Measurements from ENCODE around the gene CHTOP.

Gene CHTOP

DNA sequence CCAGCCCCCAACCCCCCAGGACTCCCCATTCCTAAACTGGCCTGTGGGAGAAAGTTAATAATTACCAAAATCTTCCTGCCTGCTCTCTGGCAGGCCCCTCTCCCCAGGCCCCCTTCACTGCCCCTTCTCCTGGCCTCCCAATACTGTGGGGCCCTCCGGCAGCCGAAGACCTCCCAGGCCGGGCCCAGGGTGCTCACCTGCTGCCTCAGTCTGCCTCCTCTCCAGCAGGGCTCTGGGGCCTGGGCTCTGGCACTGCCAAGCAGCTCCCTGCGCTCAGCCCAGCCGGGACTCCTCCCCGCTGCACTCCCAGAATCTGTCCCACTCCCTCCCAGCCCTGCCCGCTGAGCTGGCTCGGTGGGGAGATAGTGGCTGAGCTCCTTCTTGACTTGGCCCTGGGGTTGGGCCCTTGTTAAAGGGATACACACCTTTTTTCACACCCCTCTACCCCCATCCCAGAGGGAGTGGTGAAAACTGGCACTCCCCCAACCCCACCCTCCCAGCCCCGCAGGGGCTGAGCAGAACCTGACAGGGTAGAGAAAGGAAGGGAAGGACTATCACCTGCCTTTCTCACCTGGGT is 21.0 kb upstream of the CHTOP start, which contains the start of gene S100A16:
TSS of gene S100A16 (minus strand) at position 383 of the 577 bp plus-strand sequence. CDS start 4,986 bp downstream, outside the sequence.
- no peak for DNase-seq (ENCODE audit: low read depth)

DNA sequence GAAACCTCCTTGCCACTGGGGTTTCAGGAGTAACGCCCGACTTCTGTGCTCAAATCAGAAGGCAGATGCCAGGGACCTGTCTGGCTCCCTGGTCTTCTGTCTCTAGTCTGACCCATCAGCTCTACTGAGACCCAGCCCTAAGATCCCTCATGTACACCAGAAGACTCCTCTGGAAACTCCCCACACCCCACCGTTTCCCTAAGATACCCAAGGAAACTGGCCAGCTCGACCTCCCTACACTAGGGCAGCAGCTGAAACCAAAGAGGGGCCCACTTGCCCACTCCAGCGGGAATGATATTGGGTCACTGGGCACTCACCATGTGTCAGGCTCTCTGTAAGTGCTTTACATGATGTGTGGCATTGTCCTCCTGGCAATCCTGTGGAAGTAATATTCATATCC is 20.5 kb upstream of the CHTOP start:
- DNase-seq (ENCODE audit: low read depth) = no peak

DNA sequence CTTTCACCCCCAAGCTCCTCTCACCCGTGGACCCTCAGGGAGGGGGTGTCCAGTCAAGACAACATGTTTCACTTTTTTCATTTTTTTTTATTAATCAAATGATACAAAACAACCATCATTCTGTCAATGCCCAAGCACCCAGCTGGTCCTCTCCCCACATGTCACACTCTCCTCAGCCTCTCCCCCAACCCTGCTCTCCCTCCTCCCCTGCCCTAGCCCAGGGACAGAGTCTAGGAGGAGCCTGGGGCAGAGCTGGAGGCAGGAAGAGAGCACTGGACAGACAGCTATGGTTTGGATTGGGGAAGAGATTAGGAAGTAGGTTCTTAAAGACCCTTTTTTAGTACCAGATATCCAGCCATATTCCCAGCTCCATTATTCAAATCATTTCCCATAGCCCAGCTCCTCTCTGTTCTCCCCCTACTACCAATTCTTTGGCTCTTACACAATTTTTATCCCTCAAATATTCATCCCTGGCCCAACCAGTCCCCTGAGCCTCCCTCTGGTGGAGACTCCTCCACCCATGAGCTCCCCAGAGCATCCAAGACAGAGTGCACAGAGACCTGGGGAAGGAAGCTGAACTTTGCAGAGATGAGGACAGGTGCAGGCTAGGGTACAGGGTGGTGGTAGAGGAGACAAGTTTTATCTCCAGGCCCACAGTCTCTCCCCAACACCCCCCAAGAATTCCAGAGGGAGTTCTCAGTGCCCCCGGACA is 19.5 kb upstream of the CHTOP start:
- no peak for DNase-seq (ENCODE audit: low read depth)

DNA sequence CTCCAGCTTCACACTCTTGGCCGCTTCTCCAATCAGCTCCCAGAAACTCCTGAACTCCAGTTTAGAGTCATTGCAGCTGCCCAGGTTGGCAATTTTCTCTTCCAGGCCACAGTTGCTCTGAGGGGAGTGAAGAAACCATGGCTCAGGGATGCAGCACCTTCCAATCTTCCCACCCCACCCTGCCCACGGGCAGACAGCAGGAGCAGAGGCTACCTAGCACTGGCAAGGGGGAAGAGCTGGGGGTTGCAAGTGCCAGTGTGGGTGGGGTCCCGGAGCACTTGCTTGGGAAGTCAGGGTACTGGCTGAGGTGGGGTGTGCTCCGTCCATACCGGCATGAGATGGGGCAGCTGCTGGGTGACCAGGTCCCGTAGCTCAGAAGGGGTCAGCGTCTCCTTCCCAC is 19.0 kb upstream of the CHTOP start:
- no peak for DNase-seq (ENCODE audit: low read depth)

DNA sequence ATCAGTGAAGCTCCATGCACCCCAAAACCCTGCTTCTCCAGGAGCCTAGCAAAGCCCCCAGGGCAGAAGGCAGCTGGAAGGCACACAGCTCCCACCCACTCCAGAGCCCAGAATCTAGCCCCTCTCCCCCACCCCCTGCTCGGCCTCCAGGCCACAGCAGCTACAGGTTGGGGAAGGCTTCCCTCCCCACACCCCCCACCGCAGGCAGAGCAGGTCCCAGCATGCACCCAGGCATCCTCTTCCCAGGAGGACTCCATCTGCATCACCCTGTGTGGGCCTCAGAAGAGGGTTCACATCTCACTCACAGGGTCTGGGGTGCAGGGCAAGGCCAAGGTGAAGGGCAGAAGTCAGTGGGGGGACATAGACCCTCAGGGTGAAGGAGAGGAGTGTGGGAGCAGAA is 18.5 kb upstream of the CHTOP start:
- no peak for DNase-seq (ENCODE audit: low read depth)

DNA sequence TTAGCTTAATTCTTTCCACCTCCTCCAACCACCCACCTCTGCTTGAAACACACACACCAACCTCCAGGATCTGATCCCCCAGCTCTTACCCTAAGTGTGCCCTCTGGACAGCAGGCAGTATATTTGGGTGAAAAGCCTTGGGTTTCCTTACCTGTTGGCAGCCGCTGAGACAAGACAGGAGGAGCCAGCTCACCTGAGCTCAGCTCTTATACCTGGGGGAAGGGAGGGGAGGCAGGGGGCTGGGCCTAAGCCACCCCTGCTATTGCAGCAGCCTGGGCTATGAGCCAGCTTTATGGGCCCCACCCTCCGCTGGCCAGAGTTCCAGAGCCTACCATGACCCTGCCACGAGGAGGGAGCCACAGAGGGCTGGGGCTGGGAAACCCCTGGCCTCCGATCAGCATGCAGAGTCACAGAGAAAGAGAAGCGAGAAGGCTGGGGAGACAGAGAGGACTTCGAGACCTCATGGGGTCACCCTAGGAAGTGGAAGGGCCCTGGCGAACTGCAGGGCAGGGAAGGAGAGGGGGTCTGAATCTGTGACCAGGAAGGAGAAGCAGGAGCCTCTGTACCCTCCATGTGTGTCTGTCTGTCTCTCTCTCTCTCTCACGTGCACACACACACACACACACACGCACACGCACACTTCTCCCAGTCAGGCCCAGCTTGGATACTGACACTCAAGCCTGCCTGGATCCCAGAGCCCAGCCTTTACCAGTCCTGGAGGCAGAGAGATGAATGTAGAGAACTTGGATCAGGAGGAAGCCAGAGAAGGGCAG is 17.5 kb upstream of the CHTOP start, which contains the start of gene S100A14:
TSS of gene S100A14 (minus strand) at position 182 of the 773 bp plus-strand sequence. CDS start 467 bp downstream, outside the sequence.
- DNase-seq (ENCODE audit: low read depth) = no peak

DNA sequence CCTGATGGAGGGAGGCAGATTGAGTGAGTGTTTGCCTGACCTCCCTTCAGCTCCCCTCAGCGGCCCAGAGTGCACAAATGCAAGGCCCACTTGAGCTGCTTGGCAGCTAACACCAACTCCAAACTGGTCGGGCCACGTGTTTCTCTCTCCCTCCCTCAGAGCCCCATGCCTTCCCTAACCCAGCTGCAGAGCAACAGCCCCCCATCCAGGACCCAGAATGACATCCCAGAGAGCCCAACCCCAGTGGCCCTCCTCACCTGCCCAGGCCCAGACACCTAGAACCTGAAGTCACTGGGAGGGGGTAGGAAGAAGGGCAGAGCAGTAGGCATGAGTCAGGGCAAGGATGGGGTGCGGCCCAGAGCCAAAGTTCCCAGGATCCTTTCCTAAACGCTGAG is 17.0 kb upstream of the CHTOP start:
- DNase-seq (ENCODE audit: low read depth) = no peak

DNA sequence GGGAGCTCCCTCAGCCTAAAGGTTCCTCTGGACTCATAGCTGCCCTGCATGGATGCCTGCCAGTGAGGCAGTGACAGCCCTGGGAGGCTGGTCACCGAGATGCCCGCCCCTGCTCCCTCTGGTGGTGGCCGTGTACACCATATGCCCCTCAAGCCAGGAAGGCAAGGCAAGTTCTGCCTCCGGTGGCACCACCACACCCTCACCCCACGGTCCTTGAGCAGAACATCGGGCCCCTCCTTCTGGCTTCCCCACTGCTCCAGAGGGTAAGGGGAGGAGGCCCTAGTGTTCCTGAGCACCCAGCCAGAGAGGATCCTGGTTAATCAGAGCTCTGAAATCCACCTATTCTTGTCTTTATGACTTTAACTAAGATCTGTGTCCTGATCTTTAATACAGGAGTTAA is 16.2 kb upstream of the CHTOP start:
- peak; percentile 56 for DNase-seq (ENCODE audit: low read depth)

DNA sequence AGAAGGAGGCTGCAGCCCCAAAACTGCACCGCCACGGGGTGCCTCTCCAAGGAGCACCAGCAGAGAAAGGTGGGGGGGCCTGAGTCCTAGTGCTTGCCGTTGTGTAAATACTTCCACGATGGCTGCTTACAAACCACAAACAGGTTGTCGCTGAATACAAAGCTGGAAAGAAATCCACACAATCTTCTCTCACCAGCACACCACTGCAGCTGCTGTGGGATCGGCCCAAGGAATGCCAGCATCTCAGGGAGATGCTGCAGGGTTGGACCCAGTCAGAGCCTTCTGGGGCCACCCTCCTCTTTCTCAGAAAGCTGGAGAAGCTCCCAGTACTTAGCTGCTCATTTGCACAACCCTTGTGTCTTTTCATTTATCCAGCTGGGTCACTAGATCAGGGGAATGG is 14.7 kb upstream of the CHTOP start:
- no peak for DNase-seq (ENCODE audit: low read depth)

DNA sequence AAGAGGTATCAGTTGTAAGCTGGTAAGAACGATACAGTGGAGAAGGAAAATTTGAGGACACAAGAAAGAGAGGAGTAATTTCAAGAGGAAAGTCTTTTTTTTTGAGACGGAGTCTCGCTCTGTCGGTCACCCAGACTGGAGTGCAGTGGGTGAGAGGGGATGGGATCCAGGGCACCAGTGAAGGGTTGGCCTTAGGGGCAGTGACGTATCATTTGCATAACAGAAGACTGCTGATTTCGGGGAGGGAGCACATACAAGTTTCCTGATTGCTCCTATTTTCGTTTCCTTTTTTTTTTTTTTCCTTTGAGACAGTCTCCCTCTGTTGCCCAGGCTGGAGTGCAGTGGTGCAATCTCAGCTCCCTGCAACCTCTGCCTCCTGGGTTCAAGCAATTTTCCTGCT is 10.8 kb upstream of the CHTOP start:
- no peak for DNase-seq (ENCODE audit: low read depth)

DNA sequence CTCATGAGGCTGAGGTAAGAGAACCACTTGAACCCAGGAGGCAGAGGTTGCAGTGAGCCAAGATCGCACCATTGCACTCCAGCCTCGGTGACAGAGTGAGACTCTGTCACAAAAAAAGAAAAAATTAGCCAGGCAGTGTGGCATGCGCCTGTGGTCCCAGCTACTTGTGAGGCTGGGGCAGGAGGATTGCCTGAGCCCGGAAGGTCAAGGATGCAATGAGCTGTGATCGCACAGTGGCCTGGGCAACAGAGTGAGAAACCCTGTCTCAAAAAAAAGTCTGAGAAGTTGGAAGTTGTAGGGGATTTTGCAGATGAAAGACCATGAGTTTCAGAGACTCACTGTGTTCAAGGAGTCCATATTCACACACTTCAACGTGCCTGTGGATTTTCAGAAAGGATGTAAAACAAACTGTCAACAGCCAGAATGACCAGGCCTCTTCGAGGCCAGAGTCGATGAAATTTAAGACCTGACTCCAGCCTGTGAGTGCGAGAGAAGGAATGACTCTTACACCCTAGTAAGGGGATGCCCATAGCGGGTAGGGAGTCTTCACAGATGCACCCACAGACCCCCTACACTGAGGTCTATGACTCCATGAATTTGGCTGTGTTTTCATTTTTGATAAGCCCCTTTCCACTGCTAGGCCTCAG is 8.8 kb upstream of the CHTOP start:
- DNase-seq (ENCODE audit: low read depth) = no peak

DNA sequence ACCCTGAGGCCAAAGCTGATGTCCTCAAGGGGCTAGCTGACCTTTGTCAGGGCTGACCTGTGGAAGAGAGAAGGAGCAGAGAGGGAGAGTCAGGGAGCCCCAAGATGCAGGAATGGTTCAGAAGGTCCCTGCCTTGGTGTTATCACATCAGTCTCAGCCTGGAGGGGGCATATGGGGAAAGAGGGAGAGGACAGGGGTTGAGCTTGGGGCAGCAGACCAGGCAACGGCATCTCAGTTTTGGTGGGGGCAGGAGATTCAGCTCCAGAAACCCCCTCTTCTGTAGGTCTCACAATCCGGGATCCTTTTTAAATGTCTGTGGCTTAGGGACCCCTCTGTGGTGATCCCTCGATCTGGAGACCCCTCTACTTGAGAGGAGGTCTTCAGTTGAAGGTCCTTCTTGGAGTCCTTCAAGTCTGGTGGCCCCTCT is 7.4 kb upstream of the CHTOP start:
- no peak for DNase-seq (ENCODE audit: low read depth)

DNA sequence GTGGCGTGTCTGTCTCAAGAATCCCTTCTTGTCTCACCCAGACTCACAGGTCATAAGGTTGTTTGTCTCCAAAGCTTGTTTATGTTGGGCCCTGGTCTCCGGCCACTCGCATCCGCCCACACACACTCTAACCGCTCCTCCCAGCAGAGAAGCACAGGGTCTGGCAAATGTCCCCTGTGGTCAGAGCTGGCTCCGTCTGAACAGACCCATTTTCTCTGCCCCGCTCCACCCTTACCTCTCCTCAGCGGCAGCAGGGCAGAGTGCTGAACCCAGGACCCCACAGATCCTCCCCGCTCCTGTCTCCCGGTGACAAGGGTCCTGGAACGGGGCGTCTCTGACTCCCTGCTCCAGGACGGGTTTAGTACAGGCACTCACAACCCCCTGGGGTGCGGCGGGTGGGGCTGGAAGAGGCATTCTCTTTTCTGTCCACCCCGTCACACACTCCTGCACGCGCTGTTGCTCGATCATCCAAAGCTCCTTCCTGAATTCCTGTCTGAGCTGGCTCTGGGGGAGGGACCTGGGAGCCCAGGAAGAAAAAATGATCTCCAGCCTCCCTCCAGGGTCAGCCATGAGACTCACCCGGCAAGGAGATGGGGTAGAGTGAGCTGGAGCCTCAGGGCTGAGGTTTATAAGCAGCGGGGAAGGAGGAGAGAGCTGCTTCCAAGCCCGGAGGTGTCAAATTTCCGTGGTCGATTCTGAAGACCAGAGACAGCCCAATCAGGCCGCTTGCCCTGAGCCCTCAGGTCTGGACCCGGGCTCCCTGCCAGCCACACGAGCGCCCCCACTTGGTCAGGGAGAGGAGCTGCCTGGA is 6.8 kb upstream of the CHTOP start, which contains the start of gene S100A13:
TSS of gene S100A13 (minus strand) at position 602 of the 811 bp plus-strand sequence. CDS start 1,033 bp downstream, outside the sequence.
- DNase-seq (ENCODE audit: low read depth) = no peak

DNA sequence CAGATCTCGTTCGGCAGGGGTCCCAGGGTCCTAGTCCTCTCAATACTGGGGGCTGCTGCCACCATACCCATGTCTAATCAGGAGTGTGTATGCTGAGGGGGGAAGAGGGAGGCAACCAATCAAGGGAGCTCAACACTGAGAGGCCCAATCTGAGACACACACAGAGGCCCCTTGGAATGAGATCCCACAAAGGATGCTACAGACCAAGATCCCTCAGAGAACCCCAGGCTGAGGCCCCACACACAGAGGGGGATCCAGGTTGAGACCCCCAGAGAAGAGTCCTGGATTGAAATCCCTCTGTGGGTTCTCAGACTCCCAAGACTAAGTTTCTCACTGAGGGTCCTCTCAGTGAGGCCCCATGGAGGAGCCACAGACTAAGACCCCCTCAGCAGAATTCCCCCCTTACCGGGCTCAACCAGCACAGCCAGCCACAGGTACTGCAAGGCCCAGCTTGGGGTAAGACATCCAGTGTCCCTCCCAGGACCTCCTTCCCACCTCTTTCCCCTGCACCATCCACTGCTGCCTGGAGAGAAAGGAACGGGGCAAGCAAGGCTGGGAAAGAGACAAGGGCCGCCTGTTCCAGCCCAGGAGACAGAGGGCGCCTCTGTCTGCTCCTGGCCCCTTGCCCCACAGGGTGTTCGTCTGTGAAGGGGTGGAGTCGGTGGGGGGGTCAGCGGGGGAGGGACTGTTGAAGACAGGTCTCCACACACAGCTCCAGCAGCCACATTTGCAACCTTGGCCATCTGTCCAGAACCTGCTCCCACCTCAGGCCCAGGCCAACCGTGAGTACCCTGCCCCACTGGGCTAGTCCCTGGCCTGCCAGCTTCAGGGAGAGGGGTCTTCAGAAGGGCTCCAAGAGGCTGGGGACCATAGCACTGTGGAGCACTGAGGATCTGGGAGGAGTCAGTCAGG is 5.9 kb upstream of the CHTOP start, which contains the start of gene S100A1:
TSS of gene S100A1 (plus strand) at position 720 of the 912 bp plus-strand sequence. CDS start 2,088 bp downstream, outside the sequence.
- DNase-seq (ENCODE audit: low read depth) = no peak

DNA sequence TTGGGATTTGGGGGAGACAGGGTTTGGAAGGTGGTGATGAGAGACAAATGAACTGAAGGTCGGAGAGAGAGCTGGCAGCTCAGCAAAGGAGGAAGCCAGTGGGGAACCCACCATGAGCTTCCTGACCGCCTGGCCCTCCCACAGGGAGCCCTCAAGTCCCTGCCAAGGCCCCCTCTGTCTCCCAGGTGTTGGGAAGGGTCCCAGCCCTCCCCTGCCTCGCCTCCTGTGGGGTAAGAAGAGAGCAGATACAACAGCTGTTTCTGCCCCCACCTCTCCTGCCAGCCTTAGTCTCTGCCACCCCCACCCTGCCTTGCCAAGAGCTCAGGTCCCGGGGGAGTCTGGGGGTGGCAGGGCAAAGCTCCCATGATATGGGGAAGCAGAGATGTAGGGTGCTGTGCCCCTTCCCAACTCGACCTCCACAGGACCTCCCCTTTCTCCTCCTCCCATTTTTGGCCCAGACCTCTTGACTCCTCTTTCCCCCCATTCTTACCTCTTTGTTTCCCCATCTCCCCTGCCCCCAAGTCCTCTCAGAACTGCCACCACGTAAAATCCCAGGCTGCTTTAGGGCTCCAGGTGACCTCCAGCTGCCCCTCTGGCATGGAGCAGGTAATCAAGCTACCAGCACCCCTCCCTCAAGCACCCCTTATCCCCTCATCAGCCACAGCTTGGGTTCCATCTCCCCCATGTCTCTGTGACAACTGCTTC is 5.1 kb upstream of the CHTOP start:
- no peak for DNase-seq (ENCODE audit: low read depth)

DNA sequence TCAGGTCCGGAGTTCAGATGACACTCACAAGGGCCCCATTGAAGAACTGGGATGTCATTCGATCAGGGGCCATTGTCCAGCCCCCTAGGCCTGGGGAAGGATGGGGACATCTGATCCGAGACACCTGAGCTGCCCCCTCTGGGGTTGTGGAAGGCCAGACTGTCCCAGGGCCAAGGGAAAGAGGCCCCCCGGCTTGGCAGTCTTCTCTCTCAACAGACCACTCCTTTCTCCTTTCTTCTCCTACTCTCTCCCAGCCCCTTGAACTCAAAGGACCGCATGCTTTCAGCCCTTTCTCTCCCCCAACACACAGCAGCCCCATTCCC is 4.6 kb upstream of the CHTOP start:
- no peak for DNase-seq (ENCODE audit: low read depth)

DNA sequence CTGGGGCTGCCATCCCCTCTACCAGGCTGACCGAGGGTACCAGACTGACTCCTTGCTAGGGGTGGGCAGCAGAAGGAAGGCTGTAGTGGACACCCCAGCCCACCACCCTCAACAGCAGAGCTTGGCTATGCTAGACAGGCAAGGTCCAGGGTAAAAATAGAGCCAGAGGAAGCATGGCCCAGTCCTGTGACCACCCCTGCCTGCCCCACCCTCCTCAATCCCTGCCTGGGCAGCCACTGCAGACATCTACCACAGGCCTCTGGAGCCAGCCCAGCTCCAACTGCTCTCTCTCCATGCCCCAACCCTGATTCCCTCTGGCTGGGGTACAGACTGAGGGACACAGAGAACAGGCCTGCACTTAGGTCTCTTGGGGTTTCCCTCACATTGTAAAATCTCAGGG is 3.9 kb upstream of the CHTOP start:
- no peak for DNase-seq (ENCODE audit: low read depth)

DNA sequence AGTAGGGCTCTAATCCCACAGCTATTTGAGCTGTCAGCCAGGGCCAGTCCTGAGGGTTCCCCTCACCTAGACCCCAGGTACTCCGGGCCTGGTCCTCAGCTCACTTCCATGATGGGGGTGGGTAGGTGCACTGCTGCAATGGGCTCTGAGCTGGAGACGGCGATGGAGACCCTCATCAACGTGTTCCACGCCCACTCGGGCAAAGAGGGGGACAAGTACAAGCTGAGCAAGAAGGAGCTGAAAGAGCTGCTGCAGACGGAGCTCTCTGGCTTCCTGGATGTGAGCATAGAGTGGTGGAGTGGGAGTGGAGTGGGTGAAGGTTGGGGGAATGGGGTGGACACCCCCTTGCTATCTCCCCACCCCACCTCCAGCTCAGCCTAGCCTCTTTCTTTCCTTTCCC is 3.5 kb upstream of the CHTOP start:
- DNase-seq (ENCODE audit: low read depth) = no peak

Measured in activated T-helper 1 cell treated with Interleukin-2 at 50 U/mL for 16 hours (primary cell).